Chondrocyte (in vitro differentiated cells): ENCODE measurements around the gene TRPM8. TPM values are rescaled to one million over a fixed set of nuclear protein-coding genes. Genes with fewer than 3 reads are reported as not detected.

ENCODE experiments used
- DNase-seq: peaks from one replicate; pipeline ENCODE4 v3.0.0; 2021; ENCODE audit warnings: mixed read lengths, low spot score
- H3K27ac Mint-ChIP-seq: one replicate; pipeline ENCODE4 v1.8.0; 2021; ENCODE audit warnings: mild to moderate bottlenecking, moderate library complexity, mixed read lengths; ENCODE audit not compliant: unreplicated experiment
- H3K27me3 Mint-ChIP-seq: 2 replicates; pipeline ENCODE4 v1.8.0; 2021; ENCODE audit warnings: low read depth, mixed read lengths
- H3K36me3 Mint-ChIP-seq: 2 replicates; pipeline ENCODE4 v1.8.0; 2021; ENCODE audit warnings: low read depth, mixed read lengths
- H3K4me1 Mint-ChIP-seq: 2 replicates; pipeline ENCODE4 v1.8.0; 2021; ENCODE audit warnings: low read depth, mild to moderate bottlenecking, mixed read lengths
- H3K4me3 Mint-ChIP-seq: one replicate; pipeline ENCODE4 v1.8.0; 2021; ENCODE audit warnings: mild to moderate bottlenecking, moderate library complexity, mixed read lengths; ENCODE audit not compliant: unreplicated experiment
- H3K9me3 Mint-ChIP-seq: 2 replicates; pipeline ENCODE4 v1.8.0; 2021; ENCODE audit warnings: low read depth, mixed read lengths
- CTCF ChIP-seq: fragments of 200-600 bp; sonication (generic); IDR thresholded peaks from 2 replicates; pipeline ENCODE4 v1.5.0; 2021; ENCODE audit warnings: antibody characterized with exemption, mild to moderate bottlenecking, moderate library complexity
- total RNA-seq: library from RNA; stranded (reverse); gene quantifications from 3 replicates; pipeline ENCODE4 v1.2.1, GENCODE V29; 2021

The TRPM8 gene
- total RNA-seq, 1 donor from 2014 or later, result 0.15 TPM

GRCh38 chr2:233901367-233901766 lies 15.8 kb upstream of the TRPM8 start:
- no peak for TF ChIP-seq CTCF
- no peak for DNase-seq
- Mint-ChIP-seq H3K36me3 (peaks cover 2% of the 10 kb centered on the region), H3K4me3 (no peak overlapping the region), H3K9me3 (peaks cover 7% of the 10 kb centered on the region), H3K4me1 (no peaks in the 10 kb centered on the region), H3K27me3 (peaks cover 64% of the 10 kb centered on the region), H3K27ac (no peak overlapping the region)

GRCh38 chr2:233901884-233902283 lies 15.3 kb upstream of the TRPM8 start:
- peaks cover 65% of the 10 kb centered on the region for H3K27me3 Mint-ChIP-seq
- H3K27ac Mint-ChIP-seq, result no peak overlapping the region
- peaks cover 7% of the 10 kb centered on the region for H3K9me3 Mint-ChIP-seq
- TF ChIP-seq CTCF, result no peak
- peaks cover 2% of the 10 kb centered on the region for H3K36me3 Mint-ChIP-seq
- H3K4me1 Mint-ChIP-seq, result no peaks in the 10 kb centered on the region
- H3K4me3 Mint-ChIP-seq, result no peak overlapping the region
- DNase-seq, result no peak

- no peak overlapping the region for H3K4me3 Mint-ChIP-seq
- TF ChIP-seq CTCF, result no peak
- H3K36me3 Mint-ChIP-seq, result peaks cover 2% of the 10 kb centered on the region
- peaks cover 70% of the 10 kb centered on the region for H3K27me3 Mint-ChIP-seq
- DNase-seq, result no peak
- H3K4me1 Mint-ChIP-seq, result no peaks in the 10 kb centered on the region
- H3K9me3 Mint-ChIP-seq, result peaks cover 11% of the 10 kb centered on the region
- H3K27ac Mint-ChIP-seq, result no peak overlapping the region
Measured at GRCh38 chr2:233905945-233906344, 11.2 kb upstream of the TRPM8 start.

GRCh38 chr2:233907627-233908026 lies 9.5 kb upstream of the TRPM8 start:
- DNase-seq, result no peak
- Mint-ChIP-seq H3K36me3 (peaks cover 2% of the 10 kb centered on the region), H3K27me3 (peaks cover 58% of the 10 kb centered on the region), H3K9me3 (peaks cover 11% of the 10 kb centered on the region), H3K4me3 (no peak overlapping the region), H3K27ac (no peak overlapping the region), H3K4me1 (no peaks in the 10 kb centered on the region)
- no peak for TF ChIP-seq CTCF

- no peaks in the 10 kb centered on the region for H3K9me3 Mint-ChIP-seq
- DNase-seq, result no peak
- H3K27ac Mint-ChIP-seq, result no peak overlapping the region
- no peaks in the 10 kb centered on the region for H3K4me1 Mint-ChIP-seq
- H3K36me3 Mint-ChIP-seq, result no peaks in the 10 kb centered on the region
- H3K27me3 Mint-ChIP-seq, result peaks cover 58% of the 10 kb centered on the region
- no peak for TF ChIP-seq CTCF
- no peak overlapping the region for H3K4me3 Mint-ChIP-seq
Measured at GRCh38 chr2:233912691-233913423, 4.3 kb upstream of the TRPM8 start.
